NT2/D1 (cell line): ENCODE measurements around the gene SKAP1.

Source experiments
- YY1 ChIP-seq: IDR thresholded peaks from 2 replicates; pipeline ENCODE4 v1.6.1; 2011; ENCODE audit not compliant: insufficient read length, insufficient read depth
- ZNF274 ChIP-seq: IDR thresholded peaks from 2 replicates; pipeline ENCODE4 v1.6.1; 2011; ENCODE audit warnings: mild to moderate bottlenecking, low read depth, low read length

DNA sequence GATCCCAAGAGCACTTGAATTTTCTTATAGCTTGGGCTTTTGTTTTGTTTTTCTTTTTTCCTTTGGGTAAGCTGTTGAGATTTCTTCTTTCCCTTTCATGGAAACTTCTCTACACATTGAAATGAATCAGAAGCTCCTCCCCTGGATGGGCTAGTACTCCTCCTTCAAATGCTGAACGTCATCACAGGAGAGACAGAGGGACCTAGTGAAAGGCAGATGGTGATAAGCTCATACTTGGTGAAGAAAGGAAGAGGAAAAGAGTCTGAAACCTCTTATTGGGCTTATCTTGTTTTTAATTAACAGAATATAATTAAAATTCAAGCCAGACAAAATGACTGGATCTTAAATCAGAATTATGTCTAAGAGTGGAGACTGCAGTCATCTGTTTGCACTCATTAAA, 175.1 kb downstream of the SKAP1 start:
- TF ChIP-seq ZNF274 (no peak), YY1 (no peak)
